SH-SY5Y (cell line): ENCODE results near the gene ELMOD3.

Experiments
- GATA2 ChIP-seq: IDR thresholded peaks from 2 replicates; pipeline ENCODE4 v1.6.1; 2011; ENCODE audit warnings: mild to moderate bottlenecking, low read depth, low read length
- GATA3 ChIP-seq: IDR thresholded peaks from 2 replicates; pipeline ENCODE4 v1.6.1; 2011; ENCODE audit warnings: low read depth, mild to moderate bottlenecking, low read length, moderate library complexity

GRCh38 chr2:85368921-85369320 lies 14.4 kb downstream of the ELMOD3 start:
- TF ChIP-seq GATA2 (no peak), GATA3 (no peak)
